Activated CD4-positive, alpha-beta T cell treated with anti-CD3 and anti-CD28 coated beads for 24 hours (primary cell): Measurements from ENCODE around the gene CEACAM5.
"Not testable (repeated sequence)": the region's sequence is repeated elsewhere in the genome, so short reads cannot be mapped to it uniquely, and the experiment has no call there.

ENCODE experiments used
- DNase-seq, 2 donors: peaks; one replicate each; pipeline ENCODE4 v3.0.0-alpha.2; 2020; ENCODE audit warnings: low read depth in 2 of 2

Gene CEACAM5

GRCh38 chr19:41740415-41741243 is 32.2 kb downstream of the CEACAM5 start:
- DNase-seq = no peak

DNA sequence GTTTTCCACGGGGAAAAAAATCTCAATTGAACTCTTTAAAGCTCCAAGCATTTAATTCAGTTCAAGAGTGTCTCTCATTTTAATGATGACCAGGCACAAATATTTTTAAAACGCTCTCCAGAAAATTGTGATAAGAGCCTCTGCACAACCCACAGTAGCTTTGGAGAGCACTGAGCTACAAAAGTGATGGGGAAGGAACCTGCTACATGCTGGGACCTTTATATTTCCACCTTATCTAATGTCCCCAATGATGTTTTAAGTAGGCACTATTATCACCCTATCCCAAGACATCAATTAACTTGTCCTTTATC is 32.8 kb downstream of the CEACAM5 start:
- no peak for DNase-seq

DNA sequence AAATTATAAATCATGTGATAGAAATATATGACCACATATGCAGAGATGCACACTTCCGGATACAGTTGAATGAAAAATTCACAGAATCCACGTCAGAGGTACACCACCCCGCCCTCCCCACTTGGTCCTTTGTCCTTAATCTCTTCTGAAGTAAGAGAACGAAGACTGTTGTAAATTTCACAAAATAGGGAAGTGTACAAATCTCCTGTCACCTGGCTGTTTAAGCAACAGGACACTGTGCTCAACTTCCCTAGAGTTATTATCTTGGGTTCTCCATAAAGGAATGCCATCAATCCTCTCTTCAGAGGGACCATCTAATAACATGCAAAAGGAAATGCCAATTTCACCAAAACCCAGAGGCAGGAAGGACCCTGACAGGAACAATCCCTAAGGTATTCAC is 36.4 kb downstream of the CEACAM5 start:
- no peak for DNase-seq

DNA sequence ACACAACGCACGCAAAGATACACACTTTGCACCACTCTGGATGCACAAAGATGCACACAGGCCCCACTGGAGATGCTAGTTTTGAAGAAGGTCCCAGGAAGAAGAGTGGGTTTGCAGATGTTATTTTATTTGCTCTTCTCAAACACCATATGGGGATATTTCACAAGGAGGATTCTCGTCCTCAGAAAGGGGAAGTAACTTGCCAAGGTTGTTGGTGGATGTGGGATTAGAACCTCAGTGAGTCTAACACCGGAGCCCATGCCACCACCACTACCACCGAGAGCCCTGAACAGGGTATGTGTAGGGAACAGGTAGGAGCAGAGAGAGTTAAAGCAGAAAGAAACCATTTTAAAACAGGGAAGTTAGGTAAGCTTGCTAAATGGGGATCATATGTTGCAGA is 37.3 kb downstream of the CEACAM5 start:
- DNase-seq = no peak

DNA sequence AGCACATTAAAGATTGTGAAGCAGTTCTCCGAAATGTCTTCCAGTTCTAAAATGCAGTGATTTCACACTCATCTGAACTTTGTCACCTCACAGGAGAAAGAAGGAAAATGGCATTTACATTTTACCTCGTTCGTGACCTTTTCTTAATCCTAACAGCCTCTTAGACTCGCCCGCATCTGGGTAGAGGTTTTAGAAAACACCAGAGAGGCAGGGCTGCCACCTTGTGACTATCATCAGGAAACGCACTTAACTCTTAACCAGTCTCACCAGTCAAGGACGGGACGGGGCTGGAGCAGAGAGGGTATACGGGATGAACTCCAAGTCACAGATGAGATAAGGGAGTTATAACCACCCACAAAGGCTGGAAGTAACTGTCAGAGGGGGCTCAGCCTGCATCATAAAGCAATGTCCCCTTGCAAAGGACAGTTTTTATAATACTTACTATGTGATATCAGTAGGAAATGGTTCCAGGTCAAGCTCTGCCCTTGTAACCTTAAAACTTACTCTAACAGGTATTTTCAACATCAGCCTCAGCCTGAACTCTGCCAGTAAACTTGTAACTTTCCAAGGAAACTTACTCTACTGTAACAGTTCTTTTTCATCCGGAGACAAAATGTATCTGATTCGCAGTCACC is 38.3 kb downstream of the CEACAM5 start:
- DNase-seq = peak; percentile 23 to 27

DNA sequence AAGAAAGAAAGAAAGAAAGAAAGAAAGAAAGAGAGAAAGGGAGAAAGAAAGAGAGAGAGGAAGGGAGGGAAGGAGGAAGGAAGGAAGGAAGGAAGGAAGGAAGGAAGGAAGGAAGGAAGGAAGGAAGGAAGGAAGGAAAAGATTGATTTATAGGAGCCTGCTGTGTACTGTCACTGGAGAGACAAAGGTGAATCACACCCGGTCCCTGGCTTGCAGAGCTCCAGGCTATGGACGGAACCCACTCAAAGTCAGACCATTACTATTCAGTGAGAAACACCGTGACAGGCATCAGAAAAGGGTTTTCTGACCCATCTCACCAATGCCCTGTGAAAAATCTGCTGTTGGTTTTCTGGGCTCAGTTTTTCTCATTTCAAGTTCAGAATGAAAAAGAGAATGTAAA is 39.6 kb downstream of the CEACAM5 start:
- DNase-seq = no peak

DNA sequence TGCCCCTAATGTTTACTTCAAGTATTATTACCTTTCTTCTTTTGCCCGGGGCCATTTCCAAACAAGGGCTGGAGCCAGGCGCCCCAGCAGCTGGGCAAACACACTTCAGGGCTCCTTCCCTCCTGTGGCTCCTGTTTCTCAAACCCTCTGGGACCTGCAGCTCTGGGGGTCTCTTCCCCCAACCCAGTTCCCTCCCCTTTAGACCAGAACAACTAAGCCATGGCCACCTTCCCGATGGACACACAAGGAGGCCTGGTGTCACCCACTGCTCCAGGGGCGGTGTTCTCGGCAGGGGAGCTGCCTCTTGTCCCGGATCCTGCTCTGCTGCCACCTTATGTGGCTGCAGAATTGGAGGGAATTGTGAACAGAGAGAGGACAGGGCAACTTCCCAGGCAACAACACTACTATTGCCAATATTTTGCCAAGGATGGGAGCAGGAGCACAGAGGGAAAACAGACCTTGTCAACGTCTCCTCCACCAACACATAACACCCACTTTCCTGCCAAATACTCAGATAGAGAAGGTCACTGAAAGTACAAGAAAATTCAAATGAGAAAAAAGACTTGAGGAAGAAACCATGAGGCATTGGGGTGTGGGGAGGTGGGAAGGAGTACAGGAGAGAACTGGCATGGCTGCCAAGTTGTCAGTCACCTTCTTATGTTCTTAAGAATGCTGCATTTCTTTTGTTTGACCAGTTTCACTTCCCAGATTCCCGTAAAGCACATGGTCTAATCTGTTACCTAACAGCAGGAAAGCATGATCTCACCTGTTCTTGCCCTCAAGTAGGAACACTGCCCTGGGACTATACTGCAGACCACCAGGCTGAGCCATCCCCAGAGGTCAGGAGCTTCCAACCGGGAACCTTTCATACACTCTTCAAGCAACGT is 42.1 kb downstream of the CEACAM5 start:
- not testable (repeated sequence) for DNase-seq

DNA sequence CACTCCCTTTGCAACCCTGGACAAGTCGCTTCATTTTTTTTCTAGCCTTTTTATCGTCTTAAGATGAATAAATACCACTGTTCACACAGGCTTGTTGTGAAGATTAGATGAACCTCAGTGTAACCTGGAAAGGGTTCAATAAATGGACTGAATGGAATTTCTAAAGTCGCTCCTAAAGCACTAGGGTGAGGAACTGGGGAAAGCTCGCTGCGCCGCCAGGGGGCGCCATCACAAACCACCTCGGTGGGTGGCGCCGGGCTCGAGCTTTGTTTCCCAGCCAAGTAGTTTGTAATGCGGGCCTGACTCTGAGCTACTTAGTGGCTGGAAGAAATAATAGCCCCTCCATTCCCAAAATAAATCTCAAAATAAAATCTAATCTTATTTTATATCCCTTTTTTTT is 44.7 kb downstream of the CEACAM5 start:
- DNase-seq = peak; percentile 66 to 77

- peak; percentile 59 to 72 for DNase-seq
Measured at GRCh38 chr19:41753936-41754529, 45.6 kb downstream of the CEACAM5 start.

DNA sequence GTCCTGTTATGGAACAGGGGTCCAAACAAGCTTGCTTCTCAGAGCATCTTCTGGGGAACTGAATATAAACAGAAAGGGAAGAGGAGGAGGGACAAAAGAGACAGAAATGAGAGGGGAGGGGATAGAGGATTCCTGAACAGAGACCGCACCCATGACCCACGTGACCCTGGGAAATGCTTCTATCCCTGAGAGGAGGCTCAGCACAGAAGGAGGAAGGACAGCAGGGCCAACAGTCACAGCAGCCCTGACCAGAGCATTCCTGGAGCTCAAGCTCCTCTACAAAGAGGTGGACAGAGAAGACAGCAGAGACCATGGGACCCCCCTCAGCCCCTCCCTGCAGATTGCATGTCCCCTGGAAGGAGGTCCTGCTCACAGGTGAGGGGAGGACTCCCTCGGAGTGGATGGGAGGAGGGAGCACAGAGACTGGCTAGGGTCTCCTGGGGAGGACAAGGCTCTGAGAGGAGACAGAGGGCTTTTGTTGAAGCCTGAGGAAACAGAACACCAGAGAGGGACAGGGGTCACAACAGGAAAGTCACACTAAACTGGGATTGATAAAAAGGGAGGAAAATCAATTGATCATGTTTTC is 47.0 kb downstream of the CEACAM5 start, which contains the start of gene CEACAM6:
Gene CEACAM6 (plus strand): TSS at position 203 of the 586 bp plus-strand sequence. CDS start 109 bp downstream, at position 312.
- DNase-seq = no peak

GRCh38 chr19:41758846-41759245 is 50.4 kb downstream of the CEACAM5 start:
- no peak for DNase-seq

DNA sequence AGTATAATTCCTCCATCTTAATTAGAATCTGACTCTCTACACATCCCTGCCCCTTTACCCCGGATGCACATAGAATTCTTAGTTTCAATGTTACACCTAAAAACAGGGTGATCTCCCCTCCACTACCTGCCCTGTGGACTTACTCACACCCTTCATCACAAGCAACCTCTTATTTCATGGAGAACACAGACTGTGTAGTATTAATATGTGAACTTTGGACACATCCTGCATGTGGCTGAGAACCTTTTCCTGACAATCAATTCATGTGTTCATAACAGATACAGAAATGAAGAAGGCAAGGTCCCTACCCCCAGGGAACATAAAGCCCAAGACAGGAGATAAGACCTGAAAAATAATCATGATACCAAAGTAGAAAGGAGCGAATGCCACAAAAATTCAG is 58.7 kb downstream of the CEACAM5 start:
- no peak for DNase-seq

DNA sequence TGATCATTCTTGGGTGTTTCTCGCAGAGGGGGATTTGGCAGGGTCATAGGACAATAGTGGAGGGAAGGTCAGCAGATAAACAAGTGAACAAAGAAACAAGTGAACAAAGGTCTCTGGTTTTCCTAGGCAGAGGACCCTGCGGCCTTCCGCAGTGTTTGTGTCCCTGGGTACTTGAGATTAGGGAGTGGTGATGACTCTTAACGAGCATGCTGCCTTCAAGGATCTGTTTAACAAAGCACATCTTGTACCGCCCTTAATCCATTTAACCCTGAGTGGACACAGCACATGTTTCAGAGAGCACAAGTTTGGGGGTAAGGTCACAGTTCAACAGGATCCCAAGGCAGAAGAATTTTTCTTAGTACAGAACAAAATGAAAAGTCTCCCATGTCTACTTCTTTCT is 59.7 kb downstream of the CEACAM5 start:
- not testable (repeated sequence) for DNase-seq

DNA sequence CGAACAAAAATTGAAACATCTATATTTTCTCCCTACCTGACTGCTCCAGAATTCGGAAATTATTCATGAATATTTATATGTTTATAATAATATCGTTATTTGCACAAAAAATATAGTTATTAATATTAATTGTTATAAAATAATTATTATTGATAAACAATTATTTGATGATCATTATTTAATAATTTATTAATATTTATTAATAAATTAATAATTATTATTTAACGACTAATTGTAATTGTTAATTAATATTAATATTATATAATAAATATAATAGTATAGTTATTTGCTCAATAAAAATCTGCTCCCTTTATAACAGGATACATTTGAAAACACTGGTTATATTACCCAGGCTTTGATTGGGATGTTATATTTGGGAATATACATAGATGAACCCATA is 61.2 kb downstream of the CEACAM5 start:
- DNase-seq = no peak

DNA sequence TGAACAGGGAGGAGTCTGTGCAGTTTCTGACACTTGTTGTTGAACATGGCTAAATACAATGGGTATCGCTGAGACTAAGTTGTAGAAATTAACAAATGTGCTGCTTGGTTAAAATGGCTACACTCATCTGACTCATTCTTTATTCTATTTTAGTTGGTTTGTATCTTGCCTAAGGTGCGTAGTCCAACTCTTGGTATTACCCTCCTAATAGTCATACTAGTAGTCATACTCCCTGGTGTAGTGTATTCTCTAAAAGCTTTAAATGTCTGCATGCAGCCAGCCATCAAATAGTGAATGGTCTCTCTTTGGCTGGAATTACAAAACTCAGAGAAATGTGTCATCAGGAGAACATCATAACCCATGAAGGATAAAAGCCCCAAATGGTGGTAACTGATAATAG is 63.0 kb downstream of the CEACAM5 start:
- DNase-seq = no peak

GRCh38 chr19:41774515-41774980 is 66.1 kb downstream of the CEACAM5 start:
- peak; percentile 8 to 26 for DNase-seq

- DNase-seq = no peak
Measured at GRCh38 chr19:41776700-41777099, 68.3 kb downstream of the CEACAM5 start.
